ENCODE data around the gene ALDH1A1.

Gene ALDH1A1

GRCh38 chr9:72857624-72857996 is 95.2 kb downstream of the ALDH1A1 start:
- ATAC-seq: no peak
- TF ChIP-seq BACH2 (CRISPR knock-in tag; IDR thresholded peaks at IDR 0.05; ENCODE audit: borderline replicate concordance) (no peak), RARB (CRISPR knock-in tag; IDR thresholded peaks at IDR 0.05) (no peak), ZNF565 (CRISPR knock-in tag; conservative IDR thresholded peaks at IDR 0.05; ENCODE audit: low read depth) (no peak), ARNTL (CRISPR knock-in tag; IDR thresholded peaks at IDR 0.05; ENCODE audit: borderline replicate concordance, low read depth) (no peak), SNAI2 (CRISPR knock-in tag; IDR thresholded peaks at IDR 0.05) (no peak), ZFP30 (CRISPR knock-in tag; IDR thresholded peaks at IDR 0.05) (no peak), PPARA (CRISPR knock-in tag; IDR thresholded peaks at IDR 0.05; ENCODE audit: borderline replicate concordance) (no peak), TCF4 (CRISPR knock-in tag; IDR thresholded peaks at IDR 0.05; ENCODE audit: borderline replicate concordance) (no peak), ZNF8 (CRISPR knock-in tag; IDR thresholded peaks at IDR 0.05) (no peak), ZNF70 (CRISPR knock-in tag; IDR thresholded peaks at IDR 0.05) (no peak), ZC3H10 (CRISPR knock-in tag; IDR thresholded peaks at IDR 0.05) (no peak), ZFP3 (CRISPR knock-in tag; IDR thresholded peaks at IDR 0.05) (no peak), ESRRG (CRISPR knock-in tag; IDR thresholded peaks at IDR 0.05) (no peak), ISL1 (CRISPR knock-in tag; IDR thresholded peaks at IDR 0.05) (no peak), TSHZ2 (CRISPR knock-in tag; IDR thresholded peaks at IDR 0.05) (no peak), CSRNP3 (CRISPR knock-in tag; IDR thresholded peaks at IDR 0.05) (no peak), GLIS3 (CRISPR knock-in tag; IDR thresholded peaks at IDR 0.05) (no peak), TOX (CRISPR knock-in tag; IDR thresholded peaks at IDR 0.05; ENCODE audit: borderline replicate concordance) (no peak)
- TF ChIP-seq, protein P1, sequence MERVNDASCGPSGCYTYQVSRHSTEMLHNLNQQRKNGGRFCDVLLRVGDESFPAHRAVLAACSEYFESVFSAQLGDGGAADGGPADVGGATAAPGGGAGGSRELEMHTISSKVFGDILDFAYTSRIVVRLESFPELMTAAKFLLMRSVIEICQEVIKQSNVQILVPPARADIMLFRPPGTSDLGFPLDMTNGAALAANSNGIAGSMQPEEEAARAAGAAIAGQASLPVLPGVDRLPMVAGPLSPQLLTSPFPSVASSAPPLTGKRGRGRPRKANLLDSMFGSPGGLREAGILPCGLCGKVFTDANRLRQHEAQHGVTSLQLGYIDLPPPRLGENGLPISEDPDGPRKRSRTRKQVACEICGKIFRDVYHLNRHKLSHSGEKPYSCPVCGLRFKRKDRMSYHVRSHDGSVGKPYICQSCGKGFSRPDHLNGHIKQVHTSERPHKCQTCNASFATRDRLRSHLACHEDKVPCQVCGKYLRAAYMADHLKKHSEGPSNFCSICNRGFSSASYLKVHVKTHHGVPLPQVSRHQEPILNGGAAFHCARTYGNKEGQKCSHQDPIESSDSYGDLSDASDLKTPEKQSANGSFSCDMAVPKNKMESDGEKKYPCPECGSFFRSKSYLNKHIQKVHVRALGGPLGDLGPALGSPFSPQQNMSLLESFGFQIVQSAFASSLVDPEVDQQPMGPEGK (CRISPR knock-in tag; IDR thresholded peaks at IDR 0.05; ENCODE audit: borderline replicate concordance): no peak

DNA sequence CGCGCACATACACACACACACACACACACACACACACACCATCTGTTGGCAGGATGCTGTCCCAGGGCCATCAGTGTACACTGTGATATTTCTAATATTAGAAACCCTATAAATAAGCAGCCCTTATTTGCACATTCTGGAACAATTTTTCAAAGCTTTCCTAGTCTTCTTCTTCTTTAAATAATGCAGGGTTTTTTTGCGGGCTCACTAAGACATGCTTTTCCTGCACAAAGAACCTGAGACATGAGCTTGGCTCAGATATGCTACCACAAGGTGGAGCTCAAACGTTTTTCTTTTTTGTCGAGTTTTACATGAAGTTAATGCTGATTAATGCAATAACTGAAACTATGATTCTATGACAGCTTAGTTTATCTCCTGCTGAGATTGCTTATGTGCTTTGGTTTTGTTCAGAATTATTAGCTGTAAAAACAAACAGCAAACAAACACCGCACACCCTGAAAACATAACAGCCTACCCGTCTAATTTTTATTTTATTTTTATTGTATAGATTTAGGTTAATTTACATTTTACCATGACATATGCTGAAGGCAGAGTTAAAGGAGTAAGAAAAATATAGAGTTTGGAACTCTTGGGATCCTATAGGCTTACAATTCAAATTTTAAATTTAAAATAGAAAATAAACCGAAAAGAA is 95.8 kb downstream of the ALDH1A1 start:
- no peak for TF ChIP-seq CSDC2 (CRISPR knock-in tag; IDR thresholded peaks at IDR 0.05)
- no peak for TF ChIP-seq TCF4 (CRISPR knock-in tag; IDR thresholded peaks at IDR 0.05; ENCODE audit: borderline replicate concordance)
- TF ChIP-seq GLIS3 (CRISPR knock-in tag; IDR thresholded peaks at IDR 0.05): no peak
- no peak for TF ChIP-seq ISL1 (CRISPR knock-in tag; IDR thresholded peaks at IDR 0.05)
- no peak for TF ChIP-seq RARB (CRISPR knock-in tag; IDR thresholded peaks at IDR 0.05)
- no peak for TF ChIP-seq CREB5 (CRISPR knock-in tag; IDR thresholded peaks at IDR 0.05; ENCODE audit: low read depth)
- TF ChIP-seq ZC3H10 (CRISPR knock-in tag; IDR thresholded peaks at IDR 0.05): no peak
- no peak for TF ChIP-seq OSR1 (CRISPR knock-in tag; IDR thresholded peaks at IDR 0.05)
- TF ChIP-seq ARNTL (CRISPR knock-in tag; IDR thresholded peaks at IDR 0.05; ENCODE audit: borderline replicate concordance, low read depth): no peak
- TF ChIP-seq ZNF565 (CRISPR knock-in tag; conservative IDR thresholded peaks at IDR 0.05; ENCODE audit: low read depth): no peak
- TF ChIP-seq, protein P1 (CRISPR knock-in tag; IDR thresholded peaks at IDR 0.05; ENCODE audit: borderline replicate concordance): no peak
- no peak for TF ChIP-seq ZFP3 (CRISPR knock-in tag; IDR thresholded peaks at IDR 0.05)
- TF ChIP-seq SNAI2 (CRISPR knock-in tag; IDR thresholded peaks at IDR 0.05): no peak
- no peak for TF ChIP-seq ZNF70 (CRISPR knock-in tag; IDR thresholded peaks at IDR 0.05)
- TF ChIP-seq ZNF8 (CRISPR knock-in tag; IDR thresholded peaks at IDR 0.05): no peak
- peak; percentile 81 for ATAC-seq
